HG03460 (cell line): ENCODE data around the gene BIRC5.
"Not testable (repeated sequence)": the region's sequence is repeated elsewhere in the genome, so short reads cannot be mapped to it uniquely, and the experiment has no call there.

Experiments used
- ATAC-seq: cut with Tn5 transposase; IDR thresholded peaks from one replicate; pipeline ENCODE4 v1.9.1; 2021; ENCODE audit not compliant: unreplicated experiment

Gene BIRC5

DNA sequence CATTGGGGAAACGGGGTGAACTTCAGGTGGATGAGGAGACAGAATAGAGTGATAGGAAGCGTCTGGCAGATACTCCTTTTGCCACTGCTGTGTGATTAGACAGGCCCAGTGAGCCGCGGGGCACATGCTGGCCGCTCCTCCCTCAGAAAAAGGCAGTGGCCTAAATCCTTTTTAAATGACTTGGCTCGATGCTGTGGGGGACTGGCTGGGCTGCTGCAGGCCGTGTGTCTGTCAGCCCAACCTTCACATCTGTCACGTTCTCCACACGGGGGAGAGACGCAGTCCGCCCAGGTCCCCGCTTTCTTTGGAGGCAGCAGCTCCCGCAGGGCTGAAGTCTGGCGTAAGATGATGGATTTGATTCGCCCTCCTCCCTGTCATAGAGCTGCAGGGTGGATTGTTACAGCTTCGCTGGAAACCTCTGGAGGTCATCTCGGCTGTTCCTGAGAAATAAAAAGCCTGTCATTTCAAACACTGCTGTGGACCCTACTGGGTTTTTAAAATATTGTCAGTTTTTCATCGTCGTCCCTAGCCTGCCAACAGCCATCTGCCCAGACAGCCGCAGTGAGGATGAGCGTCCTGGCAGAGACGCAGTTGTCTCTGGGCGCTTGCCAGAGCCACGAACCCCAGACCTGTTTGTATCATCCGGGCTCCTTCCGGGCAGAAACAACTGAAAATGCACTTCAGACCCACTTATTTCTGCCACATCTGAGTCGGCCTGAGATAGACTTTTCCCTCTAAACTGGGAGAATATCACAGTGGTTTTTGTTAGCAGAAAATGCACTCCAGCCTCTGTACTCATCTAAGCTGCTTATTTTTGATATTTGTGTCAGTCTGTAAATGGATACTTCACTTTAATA, 10.4 kb downstream of the BIRC5 start:
- ATAC-seq = no peak

DNA sequence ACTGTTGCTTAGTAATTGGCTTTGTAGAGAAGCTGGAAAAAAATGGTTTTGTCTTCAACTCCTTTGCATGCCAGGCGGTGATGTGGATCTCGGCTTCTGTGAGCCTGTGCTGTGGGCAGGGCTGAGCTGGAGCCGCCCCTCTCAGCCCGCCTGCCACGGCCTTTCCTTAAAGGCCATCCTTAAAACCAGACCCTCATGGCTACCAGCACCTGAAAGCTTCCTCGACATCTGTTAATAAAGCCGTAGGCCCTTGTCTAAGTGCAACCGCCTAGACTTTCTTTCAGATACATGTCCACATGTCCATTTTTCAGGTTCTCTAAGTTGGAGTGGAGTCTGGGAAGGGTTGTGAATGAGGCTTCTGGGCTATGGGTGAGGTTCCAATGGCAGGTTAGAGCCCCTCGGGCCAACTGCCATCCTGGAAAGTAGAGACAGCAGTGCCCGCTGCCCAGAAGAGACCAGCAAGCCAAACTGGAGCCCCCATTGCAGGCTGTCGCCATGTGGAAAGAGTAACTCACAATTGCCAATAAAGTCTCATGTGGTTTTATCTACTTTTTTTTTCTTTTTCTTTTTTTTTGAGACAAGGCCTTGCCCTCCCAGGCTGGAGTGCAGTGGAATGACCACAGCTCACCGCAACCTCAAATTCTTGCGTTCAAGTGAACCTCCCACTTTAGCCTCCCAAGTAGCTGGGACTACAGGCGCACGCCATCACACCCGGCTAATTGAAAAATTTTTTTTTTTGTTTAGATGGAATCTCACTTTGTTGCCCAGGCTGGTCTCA, 11.2 kb downstream of the BIRC5 start:
- ATAC-seq = no peak

DNA sequence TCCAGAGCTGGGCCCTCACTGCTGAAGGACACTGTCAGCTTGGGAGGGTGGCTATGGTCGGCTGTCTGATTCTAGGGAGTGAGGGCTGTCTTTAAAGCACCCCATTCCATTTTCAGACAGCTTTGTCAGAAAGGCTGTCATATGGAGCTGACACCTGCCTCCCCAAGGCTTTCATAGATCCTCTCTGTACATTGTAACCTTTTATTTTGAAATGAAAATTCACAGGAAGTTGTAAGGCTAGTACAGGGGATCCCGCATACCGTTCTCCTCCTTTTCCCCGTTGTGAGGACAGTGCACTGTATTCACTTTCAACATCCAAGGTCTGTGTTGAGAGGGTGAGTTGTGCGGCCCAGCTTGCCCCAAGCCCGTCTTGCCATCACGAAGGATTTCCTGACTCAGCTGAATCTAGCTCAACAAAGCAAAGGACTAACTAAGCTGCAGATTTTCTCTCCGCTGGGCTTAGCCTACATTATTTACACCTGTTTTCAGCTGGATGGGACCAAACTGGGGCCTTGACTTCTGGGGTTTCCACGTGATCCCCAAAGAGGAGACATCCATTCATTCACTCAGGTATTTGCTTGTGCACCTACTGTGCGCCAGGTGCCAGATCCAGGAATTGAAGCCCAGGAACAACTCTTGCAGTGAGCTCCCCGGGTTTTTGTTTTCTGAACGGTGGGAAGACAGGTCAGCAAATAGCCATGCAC, 12.2 kb downstream of the BIRC5 start:
- no peak for ATAC-seq

DNA sequence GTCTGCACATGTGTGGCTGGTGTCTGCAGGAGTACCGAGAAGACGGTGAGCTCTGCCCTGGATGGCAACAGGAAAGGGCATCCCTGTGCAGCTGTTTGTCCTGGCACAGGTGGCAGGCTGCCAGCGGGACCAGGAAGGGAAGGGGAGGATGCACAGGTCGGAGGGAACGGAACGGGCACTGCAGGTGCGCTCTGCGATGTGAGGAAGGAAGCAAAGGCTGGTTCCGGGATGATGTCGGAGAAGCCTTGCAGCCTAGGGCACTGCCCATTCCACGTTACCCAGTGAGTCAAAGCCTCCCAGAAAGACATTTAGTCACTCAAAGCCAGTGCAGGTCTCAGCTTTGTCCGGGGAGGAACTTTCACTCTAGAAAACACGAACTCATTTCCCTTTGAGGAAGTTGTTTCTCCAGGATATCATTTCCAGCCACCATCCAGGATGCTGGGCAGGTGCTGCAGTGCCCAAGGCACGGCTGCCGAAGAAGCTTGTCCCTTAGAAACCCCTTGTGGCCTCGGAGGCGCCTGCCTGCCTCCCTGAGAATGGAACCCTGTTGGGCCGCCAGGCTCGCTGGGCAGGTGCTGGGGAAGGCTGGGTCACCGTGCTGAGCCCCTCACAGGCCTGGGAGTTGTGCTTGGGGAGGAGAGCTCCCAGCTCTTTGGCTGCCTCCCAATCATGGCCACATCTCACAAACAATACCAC, 12.9 kb downstream of the BIRC5 start:
- no peak for ATAC-seq

DNA sequence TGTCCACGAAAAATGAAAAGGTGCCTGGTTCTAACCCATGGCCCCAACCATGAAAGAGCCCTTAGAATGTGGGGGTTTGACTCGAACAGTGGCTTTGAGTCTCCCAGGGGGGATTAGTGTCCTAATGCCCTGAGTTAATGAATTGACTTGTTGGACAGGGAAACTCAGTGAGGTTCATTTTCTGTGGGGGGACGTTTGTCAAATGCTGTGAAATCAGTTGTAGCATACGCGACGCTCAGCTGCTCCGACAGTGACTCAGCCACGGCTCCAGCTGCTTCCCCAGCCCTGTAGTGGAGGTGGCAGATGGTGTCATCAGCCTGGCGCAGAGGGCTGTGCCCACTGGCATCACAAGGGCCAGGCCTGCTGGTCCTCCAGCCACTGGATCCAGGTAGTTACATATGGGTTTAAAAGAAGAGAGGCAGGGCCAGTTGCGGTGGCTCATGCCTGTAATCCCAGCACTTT, 13.4 kb downstream of the BIRC5 start:
- ATAC-seq = no peak

DNA sequence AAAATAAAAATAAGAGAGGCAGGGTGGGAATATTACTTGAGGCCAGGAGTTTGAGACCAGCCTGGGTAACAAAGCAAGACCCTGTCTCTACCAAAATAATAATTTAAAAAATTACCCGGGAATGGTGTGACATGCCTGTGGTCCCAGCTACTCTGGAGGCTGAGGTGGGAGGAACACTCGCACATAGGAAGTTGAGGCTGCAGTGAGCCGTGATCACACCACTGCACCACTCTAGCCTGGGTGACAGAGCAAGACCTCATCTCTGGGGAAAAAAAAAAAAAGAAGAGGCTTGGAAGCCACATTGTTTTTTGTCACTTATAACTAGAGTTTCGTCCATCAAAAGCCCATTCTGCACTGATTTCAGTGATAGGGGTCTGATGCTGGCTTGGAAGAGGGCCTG, 14.1 kb downstream of the BIRC5 start:
- ATAC-seq = no peak

DNA sequence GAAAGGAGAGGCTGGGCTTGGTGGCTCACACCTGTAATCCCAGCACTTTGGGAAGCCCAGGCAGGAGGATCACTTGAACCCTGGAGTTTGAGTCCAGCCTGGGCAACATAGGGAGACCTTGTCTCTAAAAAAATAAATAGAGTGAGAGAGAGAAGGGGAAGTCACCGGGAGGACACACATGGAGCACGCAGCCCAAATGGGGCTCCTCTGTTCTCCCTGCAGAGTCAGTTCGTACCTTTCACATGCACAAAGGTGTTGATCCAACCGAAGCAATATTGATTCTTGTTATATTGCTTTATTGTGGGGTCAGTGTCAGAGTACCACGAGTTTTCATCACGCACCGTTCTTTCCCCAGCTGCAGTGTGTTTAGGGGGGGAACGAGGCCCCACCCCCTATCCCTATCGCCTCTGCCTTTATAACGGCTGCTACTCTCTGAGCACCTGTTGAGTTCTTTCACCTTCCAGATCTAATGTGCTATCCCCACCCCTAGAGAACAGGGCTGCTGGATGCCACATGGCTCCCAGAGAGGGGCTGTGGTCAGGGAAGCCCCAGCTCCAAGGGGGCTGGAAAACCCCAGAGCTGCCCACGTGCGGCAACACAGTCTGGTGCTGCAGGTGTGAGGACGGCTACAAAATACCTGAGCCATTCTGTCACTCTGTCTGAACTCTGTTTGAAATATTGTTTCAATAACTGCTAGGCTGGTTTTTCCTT, 16.4 kb downstream of the BIRC5 start:
- no peak for ATAC-seq

DNA sequence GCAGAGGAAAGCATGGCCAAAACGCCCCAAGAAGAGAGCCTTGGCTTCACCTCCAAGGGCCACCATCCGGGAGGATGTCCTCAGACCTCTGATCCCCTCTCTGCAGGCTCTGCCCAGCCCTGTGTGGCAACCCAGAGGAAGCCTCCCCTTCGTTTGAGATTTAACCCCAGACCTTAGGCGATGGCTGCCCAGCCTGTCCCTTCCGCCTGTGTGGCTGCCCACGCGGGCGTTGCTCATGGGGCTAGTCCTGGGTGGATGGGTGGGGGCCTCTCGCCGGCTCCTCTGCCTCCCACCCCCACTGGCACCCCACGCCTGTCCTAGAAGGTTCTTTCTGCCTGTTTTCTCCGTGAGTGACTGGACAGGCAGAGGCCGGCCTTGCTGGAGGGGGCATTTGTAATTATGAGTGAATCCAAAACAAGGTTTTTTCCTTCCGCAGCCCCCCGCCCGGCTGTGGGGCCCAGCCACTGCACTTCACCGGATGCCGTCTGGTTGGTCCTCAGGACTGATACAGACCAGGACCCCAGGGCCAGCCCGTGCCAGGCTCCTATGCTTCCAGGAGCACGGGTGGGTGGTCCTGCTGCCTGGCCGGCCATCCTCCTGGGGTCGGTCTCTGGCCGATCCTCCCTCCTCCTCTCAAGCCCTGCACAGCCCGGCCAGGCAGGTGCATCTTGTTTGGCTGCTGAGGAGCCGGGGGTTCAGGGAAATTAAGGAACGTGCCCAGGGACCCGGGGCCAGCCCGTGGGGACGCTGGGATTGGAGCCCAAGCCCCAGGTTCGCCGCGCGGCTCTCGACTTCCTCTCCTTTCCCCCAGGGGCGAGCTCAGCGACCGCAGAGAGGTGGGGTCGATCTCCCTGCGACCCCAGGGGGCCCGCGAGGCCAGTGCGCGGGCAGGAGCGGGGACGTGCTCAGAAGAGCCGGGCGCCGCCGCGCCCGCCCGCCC, 17.2 kb downstream of the BIRC5 start, which contains the start of gene TMEM235:
TSS of gene TMEM235 (plus strand) at position 636 of the 940 bp plus-strand sequence. CDS start 393 bp downstream, outside the sequence.
- ATAC-seq = no peak

DNA sequence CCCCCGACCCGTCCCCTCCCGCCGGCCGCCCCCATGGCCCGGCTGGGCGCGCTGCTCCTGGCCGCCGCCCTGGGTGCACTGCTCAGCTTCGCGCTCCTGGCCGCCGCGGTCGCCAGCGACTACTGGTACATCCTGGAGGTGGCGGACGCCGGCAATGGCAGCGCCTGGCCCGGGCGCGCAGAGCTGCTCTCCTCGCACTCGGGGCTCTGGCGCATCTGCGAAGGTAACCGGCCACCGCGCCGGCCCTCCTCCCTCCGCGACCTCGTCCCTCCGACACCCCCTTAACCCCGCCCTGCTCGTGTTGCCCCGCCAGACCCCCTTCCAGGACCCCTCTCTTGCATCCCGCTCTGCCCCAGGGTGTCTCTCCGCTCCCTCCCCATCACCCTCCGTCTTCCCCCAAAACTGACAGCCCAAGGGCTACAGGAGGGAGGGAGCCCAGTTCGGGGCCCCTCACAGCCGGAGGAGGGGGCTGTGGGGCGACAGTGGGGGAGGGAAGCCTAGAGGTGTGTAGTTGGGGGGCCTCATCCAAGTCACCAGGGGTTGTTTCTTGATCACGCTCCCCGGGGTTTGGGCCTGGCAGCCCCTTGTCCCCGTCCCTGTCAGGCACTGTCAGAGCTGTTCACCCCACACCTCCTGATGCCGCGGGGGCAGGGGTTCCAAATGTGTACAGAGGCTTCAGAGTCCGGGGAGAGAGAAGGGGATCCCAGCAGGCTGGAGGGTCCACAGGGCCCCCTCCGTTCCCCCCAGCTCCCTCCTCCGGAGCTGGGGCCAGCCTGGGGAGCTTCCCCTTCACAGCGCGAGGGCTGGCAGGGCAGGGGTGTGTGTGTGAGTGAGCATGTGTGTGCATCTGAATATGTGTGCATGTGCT, 18.2 kb downstream of the BIRC5 start:
- ATAC-seq = no peak

DNA sequence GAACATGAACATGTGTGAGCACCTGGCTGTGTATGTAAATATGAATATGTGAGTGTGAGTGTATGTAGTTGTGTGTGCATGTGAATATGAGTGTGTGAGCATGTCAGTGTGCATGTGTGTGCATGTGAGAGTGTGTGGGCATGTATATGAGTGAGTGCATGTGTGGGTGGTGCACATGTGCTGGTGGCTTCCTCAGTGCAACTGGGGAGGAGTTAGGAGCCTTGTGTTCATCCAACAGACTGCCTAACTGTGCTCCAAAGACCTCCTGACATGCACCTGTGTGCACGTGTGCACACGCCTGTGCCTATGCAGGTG, 18.8 kb downstream of the BIRC5 start:
- ATAC-seq = no peak

DNA sequence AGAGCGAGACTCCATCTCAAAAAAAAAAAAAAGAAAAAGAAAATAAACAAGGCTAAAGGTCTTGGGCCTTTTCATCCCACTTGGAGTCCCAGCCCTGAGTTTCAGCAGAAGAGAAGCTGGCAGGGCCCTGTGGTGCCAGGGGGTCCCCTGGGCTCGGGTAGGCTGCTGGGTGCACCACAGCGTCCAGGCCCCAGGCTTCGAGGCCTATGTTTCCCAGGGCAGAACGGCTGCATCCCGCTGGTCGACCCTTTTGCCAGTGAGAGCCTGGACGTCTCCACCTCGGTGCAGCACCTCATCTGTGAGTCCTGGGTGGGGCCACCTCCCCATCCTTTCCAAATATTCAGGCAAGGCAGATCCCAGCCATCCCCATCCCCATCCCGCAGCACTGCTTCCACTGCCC, 19.6 kb downstream of the BIRC5 start:
- ATAC-seq = no peak

DNA sequence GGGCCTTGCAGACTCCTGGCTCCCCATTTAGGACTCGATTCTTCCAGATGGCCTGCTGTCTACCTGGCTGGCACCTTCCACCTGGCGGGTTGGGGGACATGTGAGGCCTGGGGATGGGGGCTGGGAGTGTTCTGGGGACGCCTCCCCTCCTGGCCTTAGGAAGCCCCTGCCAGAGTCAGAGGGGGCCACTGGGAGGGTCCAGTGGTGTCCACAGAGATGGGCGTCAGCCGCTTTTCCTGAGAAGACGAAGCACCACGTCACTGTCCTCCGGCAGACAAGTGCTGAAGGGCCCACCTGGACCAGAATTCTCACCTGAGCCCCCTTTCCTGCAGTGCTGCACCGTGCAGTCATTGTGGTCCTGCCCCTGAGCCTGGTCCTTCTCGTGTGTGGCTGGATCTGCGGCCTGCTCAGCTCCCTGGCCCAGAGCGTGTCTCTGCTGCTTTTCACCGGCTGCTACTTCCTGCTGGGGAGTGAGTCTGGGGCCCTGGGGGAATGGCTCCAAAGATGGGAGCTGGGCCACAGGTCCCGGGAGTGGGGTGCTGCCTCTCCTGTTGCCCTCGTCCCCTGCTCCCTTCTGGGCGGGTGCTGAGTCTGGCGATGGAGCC, 20.3 kb downstream of the BIRC5 start:
- no peak for ATAC-seq

DNA sequence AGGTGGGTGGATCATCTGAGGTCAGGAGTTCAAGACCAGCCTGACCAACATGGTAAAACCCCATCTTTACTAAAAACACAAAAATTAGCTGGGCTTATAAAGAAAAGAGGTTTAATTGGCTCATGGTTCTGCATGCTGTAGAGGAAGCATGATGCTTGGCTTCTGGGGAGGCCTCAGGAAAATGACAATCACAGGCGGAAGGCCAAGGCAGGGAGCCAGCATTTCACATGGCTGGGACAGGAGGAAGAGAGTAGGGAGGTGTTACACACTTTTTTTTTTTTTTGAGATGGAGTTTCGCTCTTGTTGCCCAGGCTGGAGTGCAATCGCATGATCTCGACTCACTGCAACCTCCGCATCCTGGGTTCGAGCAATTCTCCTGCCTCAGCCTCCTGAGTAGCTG, 21.0 kb downstream of the BIRC5 start:
- not testable (repeated sequence) for ATAC-seq

DNA sequence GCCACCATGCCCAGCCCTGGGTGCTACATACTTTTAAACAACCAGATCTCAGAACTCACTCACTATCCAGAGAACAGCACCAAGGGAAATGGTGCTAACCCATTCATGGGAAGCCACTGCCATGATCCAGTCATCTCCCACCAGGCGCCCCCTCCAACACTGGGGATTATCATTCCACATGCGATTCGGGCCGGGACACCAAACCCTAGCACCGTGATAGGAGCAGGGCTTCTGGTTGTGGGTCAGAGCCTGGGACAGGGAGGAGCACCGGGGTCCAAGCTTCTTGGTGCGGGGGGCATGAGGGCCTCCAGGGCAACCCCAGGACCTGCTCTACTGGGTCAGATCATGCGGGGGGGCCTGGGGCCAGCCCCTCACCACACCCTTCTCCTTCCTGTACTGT, 21.8 kb downstream of the BIRC5 start:
- ATAC-seq = no peak

DNA sequence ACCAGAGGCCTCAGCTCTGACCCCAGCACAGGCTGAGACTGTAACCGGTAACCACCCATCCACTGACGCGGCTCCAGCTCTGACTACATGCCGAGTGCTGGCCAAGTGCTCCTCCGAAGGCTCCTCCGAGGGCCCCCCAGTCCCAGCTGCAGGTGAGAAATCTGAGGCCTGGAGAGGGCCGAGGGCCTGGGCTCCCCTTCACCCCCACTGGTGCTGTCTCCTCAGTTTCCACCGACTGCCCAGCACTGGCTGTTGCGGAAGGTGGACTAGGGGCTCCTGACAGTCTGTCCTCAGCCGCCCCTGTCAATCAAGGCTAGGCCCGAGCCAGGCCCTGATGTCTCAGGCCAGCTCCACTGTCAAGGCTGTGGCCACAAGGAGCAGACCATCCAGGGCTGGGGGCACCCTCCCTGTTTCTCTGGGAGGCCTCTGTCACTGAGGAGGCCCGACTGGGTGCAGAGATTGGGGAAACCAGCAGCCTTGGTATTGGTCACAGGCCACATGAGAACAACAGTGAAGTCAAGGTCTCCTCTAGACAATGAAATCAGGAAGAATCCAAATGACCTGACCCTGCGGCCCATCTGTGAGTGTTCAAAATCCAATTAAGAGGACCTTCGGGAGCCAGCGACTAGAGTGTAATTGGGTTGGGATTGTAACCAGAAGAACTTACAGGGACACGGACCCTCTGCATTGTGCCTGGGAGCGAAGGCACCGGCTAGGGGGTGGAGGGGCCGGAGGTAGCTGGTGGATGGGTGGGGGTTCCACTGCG, 22.5 kb downstream of the BIRC5 start:
- ATAC-seq = no peak

DNA sequence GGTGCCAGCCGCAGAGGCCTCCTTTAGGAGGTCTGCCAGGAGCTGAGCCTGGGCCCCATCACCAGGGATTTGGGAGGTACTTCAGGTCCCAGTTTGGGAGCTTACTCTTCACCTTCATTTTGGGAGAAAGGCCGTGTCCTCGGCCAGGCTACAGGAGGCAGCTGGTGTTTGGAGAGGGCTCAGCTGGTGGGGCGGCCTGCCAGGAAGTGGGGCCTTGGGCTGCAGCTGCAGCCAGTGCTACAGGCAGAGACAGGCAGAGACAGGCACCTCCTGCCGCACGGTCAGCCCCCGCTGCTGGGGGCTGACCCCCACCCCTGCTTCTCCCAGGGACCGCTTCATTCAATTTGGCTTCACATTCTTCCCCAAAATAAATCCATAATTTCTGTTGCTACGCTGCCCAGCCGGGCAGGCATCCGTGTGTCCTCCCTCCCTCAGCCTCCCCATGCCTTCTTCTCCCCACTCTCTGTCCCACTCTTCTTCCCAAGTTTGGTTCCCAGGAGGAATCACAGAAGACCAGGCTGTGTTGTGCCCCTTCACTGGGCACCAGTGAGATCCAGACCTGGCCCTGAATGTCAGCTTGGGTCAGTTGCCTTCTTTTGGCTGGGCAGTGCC, 23.5 kb downstream of the BIRC5 start:
- no peak for ATAC-seq
